GM23338 (cell line): ENCODE measurements around the gene KCTD7. TPM values are rescaled to one million over a fixed set of nuclear protein-coding genes. Genes with fewer than 3 reads are reported as not detected.
"Not testable (repeated sequence)": the region's sequence is repeated elsewhere in the genome, so short reads cannot be mapped to it uniquely, and the experiment has no call there.

Experiments used
- ATAC-seq: fragments of 200-7000 bp; cut with Tn5 transposase; 3 replicates; pipeline ENCODE4 v1.9.1; 2020
- DNase-seq: peaks from one replicate; pipeline ENCODE4 v3.0.0-alpha.2; 2015; ENCODE audit warnings: low spot score
- H2AFZ ChIP-seq: fragments of 200-600 bp; sonication (generic); 2 replicates; pipeline ENCODE4 v1.8.0; 2016; ENCODE audit warnings: antibody characterized with exemption, mild to moderate bottlenecking, moderate library complexity
- H3F3A ChIP-seq: fragments of 200-600 bp; sonication (generic); replicated peaks from 2 replicates; pipeline ENCODE4 v1.8.0; 2017; ENCODE audit warnings: antibody characterized with exemption, mixed run types, low read depth
- H3K27ac ChIP-seq: fragments of 200-600 bp; sonication (generic); 2 replicates; pipeline ENCODE4 v1.6.1; 2016; ENCODE audit warnings: low read depth
- H3K27me3 ChIP-seq: fragments of 200-600 bp; sonication (generic); 2 replicates; pipeline ENCODE4 v1.8.0; 2016; ENCODE audit warnings: mild to moderate bottlenecking, mixed run types, moderate library complexity; ENCODE audit not compliant: insufficient read depth
- H3K36me3 ChIP-seq: fragments of 200-600 bp; sonication (generic); 2 replicates; pipeline ENCODE4 v1.8.0; 2016; ENCODE audit warnings: mild to moderate bottlenecking; ENCODE audit not compliant: insufficient read depth
- H3K4me1 ChIP-seq: fragments of 200-600 bp; sonication (generic); 2 replicates; pipeline ENCODE4 v1.8.0; 2016; ENCODE audit warnings: mild to moderate bottlenecking, moderate library complexity; ENCODE audit not compliant: insufficient read depth
- H3K4me2 ChIP-seq: fragments of 200-600 bp; sonication (generic); 2 replicates; pipeline ENCODE4 v1.7.1; 2017; ENCODE audit warnings: mixed run types
- H3K4me3 ChIP-seq: fragments of 200-600 bp; sonication (generic); 2 replicates; pipeline ENCODE4 v1.6.1; 2016; ENCODE audit warnings: mixed run types
- H3K79me2 ChIP-seq: fragments of 200-600 bp; sonication (generic); replicated peaks from 2 replicates; pipeline ENCODE4 v1.8.0; 2017; ENCODE audit warnings: mild to moderate bottlenecking; ENCODE audit not compliant: insufficient read depth
- H3K9me2 ChIP-seq: fragments of 200-600 bp; sonication (generic); 2 replicates; pipeline ENCODE4 v1.8.0; 2017; ENCODE audit not compliant: insufficient read depth
- H4K20me1 ChIP-seq: fragments of 200-600 bp; sonication (generic); replicated peaks from 2 replicates; pipeline ENCODE4 v1.8.0; 2017; ENCODE audit warnings: mild to moderate bottlenecking; ENCODE audit not compliant: insufficient read depth
- H3K27ac Mint-ChIP-seq: 2 replicates; pipeline ENCODE4 v1.8.0; 2020; ENCODE audit warnings: inconsistent platforms, mild to moderate bottlenecking, moderate library complexity, mixed read lengths
- H3K27me3 Mint-ChIP-seq: 3 replicates; pipeline ENCODE4 v1.8.0; 2022; ENCODE audit warnings: low read depth, mild to moderate bottlenecking, moderate library complexity, mixed read lengths, inconsistent platforms; ENCODE audit not compliant: insufficient read depth, poor library complexity
- H3K36me3 Mint-ChIP-seq: 3 replicates; pipeline ENCODE4 v1.8.0; 2021; ENCODE audit warnings: low read depth, mild to moderate bottlenecking, inconsistent platforms, moderate library complexity, mixed read lengths
- H3K4me1 Mint-ChIP-seq: 3 replicates; pipeline ENCODE4 v1.8.0; 2020; ENCODE audit warnings: mild to moderate bottlenecking, inconsistent platforms, mixed read lengths
- H3K4me3 Mint-ChIP-seq: 3 replicates; pipeline ENCODE4 v1.8.0; 2021; ENCODE audit warnings: moderate library complexity, mild to moderate bottlenecking, inconsistent platforms, mixed read lengths
- H3K9me3 Mint-ChIP-seq: 3 replicates; pipeline ENCODE4 v1.8.0; 2020; ENCODE audit warnings: moderate library complexity, mild to moderate bottlenecking, inconsistent platforms, mixed read lengths
- ETS1 ChIP-seq: IDR thresholded peaks from 2 replicates; pipeline ENCODE4 v1.6.1; 2016; ENCODE audit warnings: antibody characterized with exemption
- JUNB ChIP-seq: IDR thresholded peaks from one replicate; pipeline ENCODE4 v1.6.1; 2016; ENCODE audit warnings: antibody characterized with exemption; ENCODE audit not compliant: unreplicated experiment
- POLR2AphosphoS5 ChIP-seq: IDR thresholded peaks from 2 replicates; pipeline ENCODE4 v1.6.1; 2016; ENCODE audit warnings: antibody characterized with exemption, low read depth
- STAT1 ChIP-seq: IDR thresholded peaks from one replicate; pipeline ENCODE4 v1.6.1; 2016; ENCODE audit warnings: antibody characterized with exemption; ENCODE audit not compliant: unreplicated experiment
- ZNF114 ChIP-seq: fragments of 250-450 bp; sonication (Bioruptor Pico); IDR thresholded peaks from 2 replicates; pipeline ENCODE4 v1.5.0; 2020; ENCODE audit warnings: mild to moderate bottlenecking, moderate library complexity
- ZNF462 ChIP-seq: fragments of 250-450 bp; sonication (Bioruptor Pico); IDR thresholded peaks from 2 replicates; pipeline ENCODE4 v1.5.0; 2020; ENCODE audit warnings: mild to moderate bottlenecking, moderate library complexity
- polyA plus RNA-seq: library from polyadenylated mRNA; unstranded; fragments of >200 nt; fragmentation: Nextera tagmentation; extraction: Ambion mirVana; gene quantifications from 2 replicates; pipeline ENCODE4 v1.2.1, GENCODE V29; 2016
- total RNA-seq: library from RNA; depleted of rRNA; stranded (reverse); fragments of >200 nt; shearing (Covaris generic); gene quantifications from 2 replicates; pipeline ENCODE4 v1.2.3, GENCODE V29; 2014

The KCTD7 gene
- total and polyA plus RNA-seq, 2 experiments from 2014 or later, result 3.7 to 21.0 TPM

GRCh38 chr7:66672432-66673123 lies 43.9 kb downstream of the KCTD7 start:
- H3K27me3 Mint-ChIP-seq, H3K79me2 ChIP-seq, H3K27ac Mint-ChIP-seq, H2AFZ ChIP-seq, H3K4me1 ChIP-seq, H3K27me3 ChIP-seq, H3K36me3 Mint-ChIP-seq, H3K4me3 Mint-ChIP-seq, H3K4me2 ChIP-seq, H3K9me2 ChIP-seq, H3K4me1 Mint-ChIP-seq, H3K9me3 Mint-ChIP-seq, H3K27ac ChIP-seq, H3F3A ChIP-seq, H3K36me3 ChIP-seq, H4K20me1 ChIP-seq, H3K4me3 ChIP-seq, ATAC-seq, DNase-seq: not testable (repeated sequence)

GRCh38 chr7:66673124-66673640 lies 44.5 kb downstream of the KCTD7 start:
- not testable (repeated sequence) for H3F3A ChIP-seq, DNase-seq, H3K4me1 Mint-ChIP-seq, H3K27me3 ChIP-seq, H3K36me3 ChIP-seq, H3K36me3 Mint-ChIP-seq, H3K27ac ChIP-seq, H3K4me3 ChIP-seq, H4K20me1 ChIP-seq, H3K27me3 Mint-ChIP-seq, ATAC-seq, H3K79me2 ChIP-seq, H3K27ac Mint-ChIP-seq, H3K9me2 ChIP-seq, H3K4me3 Mint-ChIP-seq, H2AFZ ChIP-seq, H3K9me3 Mint-ChIP-seq, H3K4me1 ChIP-seq, H3K4me2 ChIP-seq

GRCh38 chr7:66679633-66680244 lies 51.1 kb downstream of the KCTD7 start:
- no peak overlapping the region for H3K27ac Mint-ChIP-seq
- peaks cover 5% of the 10 kb centered on the region for H3K79me2 ChIP-seq
- H3F3A ChIP-seq, result peaks cover 3% of the 10 kb centered on the region; the same call in 1 of the 2 replicates
- TF ChIP-seq ZNF462 (CRISPR knock-in tag) (no peak), ETS1 (no peak), POLR2AphosphoS5 (no peak), JUNB (no peak), STAT1 (no peak), ZNF114 (CRISPR knock-in tag) (no peak)

More at GRCh38 chr7:66679633-66680244, 51.1 kb downstream of the KCTD7 start:
- ATAC-seq (no peak), DNase-seq (no peak)
- Histone ChIP-seq H4K20me1 (no peaks in the 10 kb centered on the region), H3K27me3 (peaks cover 6% of the 10 kb centered on the region; the same call in 1 of the 2 replicates), H3K9me2 (no peaks in the 10 kb centered on the region), H3K4me1 (no peaks in the 10 kb centered on the region), H3K4me2 (no peak overlapping the region), H3K27ac (no peak overlapping the region), H2AFZ (no peak overlapping the region), H3K36me3 (no peaks in the 10 kb centered on the region), H3K4me3 (no peak overlapping the region)
- Mint-ChIP-seq H3K36me3 (no peaks in the 10 kb centered on the region), H3K9me3 (no peaks in the 10 kb centered on the region; the same call in 1 of the 3 replicates), H3K4me1 (peaks cover 6% of the 10 kb centered on the region; the same call in 2 of the 3 replicates), H3K4me3 (no peak overlapping the region), H3K27me3 (peaks cover 6% of the 10 kb centered on the region)
